K562 (cell line): Measurements from ENCODE around the gene CSRNP2. TPM values are rescaled to one million over a fixed set of nuclear protein-coding genes. Genes with fewer than 3 reads are reported as not detected.

Experiments
- ATAC-seq: fragments of 200-7000 bp; cut with Tn5 transposase; 3 replicates; pipeline ENCODE4 v1.9.1; 2020; ENCODE audit warnings: moderate library complexity
- BruUV-seq: library from RNA; stranded (reverse); fragments of 400-500 nt; replicated peaks from 2 replicates; lab custom pipeline; 2021; lab: Mats Ljungman, UMichigan
- CTCF ChIA-PET: fragments of 300-600 bp; formaldehyde crosslinking; extraction: SDS; loops from one replicate; lab custom pipeline; 2021; ENCODE audit warnings: low intra/inter-chr PET ratio; lab: Yijun Ruan, JAX
- POLR2A ChIA-PET: fragments of 300-600, 350-650 bp; sonication (Branson Sonifier 250); formaldehyde crosslinking; extraction: SDS; loops from one replicate; lab custom pipeline; 2021; ENCODE audit warnings: antibody characterized with exemption, inconsistent platforms; lab: Yijun Ruan, JAX
- DNase-seq, 4 experiments: peaks; one replicate each; pipeline versions ENCODE4 v3.0.0 to v3.0.0-alpha.2; 2011 to 2018; ENCODE audit warnings: low spot score in 3 of 4, mixed read lengths in 3 of 4; ENCODE audit errors: extremely low read depth in 1 of 4
- FAIRE-seq: peaks from 2 replicates; lab custom pipeline; 2011; peaks lifted over from hg19 to GRCh38; lab: Jason Lieb, UNC
- H2AFZ ChIP-seq: 2 replicates; pipeline ENCODE4 v1.6.0; 2011; ENCODE audit warnings: low read depth, low read length, control low read depth, inconsistent platforms
- H3K27ac ChIP-seq: fragments of 200-600 bp; 3 replicates; pipeline ENCODE4 v1.8.0; 2011; ENCODE audit warnings: low read depth, mild to moderate bottlenecking, control low read depth, inconsistent platforms, low read length, moderate library complexity, mixed read lengths; ENCODE audit errors: extremely low read depth
- H3K27me3 ChIP-seq, 2 experiments: fragments of 300-600 bp in 1 of 2; 2 replicates in 1 of 2; 3 replicates in 1 of 2; pipeline versions ENCODE4 v1.6.0 to v1.8.0; 2011; ENCODE audit warnings: inconsistent platforms in 2 of 2, low read length in 2 of 2, mild to moderate bottlenecking in 1 of 2, mixed read lengths in 1 of 2, moderate library complexity in 1 of 2; ENCODE audit not compliant: control insufficient read depth in 2 of 2, insufficient read depth in 2 of 2
- H3K36me3 ChIP-seq: fragments of 300-600 bp; 3 replicates; pipeline ENCODE4 v1.8.0; 2011; ENCODE audit warnings: mild to moderate bottlenecking, low read length, inconsistent platforms; ENCODE audit not compliant: control insufficient read depth, insufficient read depth
- H3K4me1 ChIP-seq, 2 experiments: fragments of 200-600 bp in 1 of 2; replicated peaks in 1 of 2; 2 replicates in 1 of 2; 3 replicates in 1 of 2; pipeline versions ENCODE4 v1.5.1 to v1.8.0; 2011; ENCODE audit warnings: inconsistent platforms in 2 of 2, low read length in 2 of 2, mild to moderate bottlenecking in 1 of 2, mixed read lengths in 1 of 2, moderate library complexity in 1 of 2; ENCODE audit not compliant: control insufficient read depth in 2 of 2, insufficient read depth in 2 of 2
- H3K4me2 ChIP-seq: 2 replicates; pipeline ENCODE4 v1.6.1; 2011; ENCODE audit warnings: low read length, control low read depth, inconsistent platforms, mixed read lengths; ENCODE audit not compliant: insufficient read depth
- H3K4me3 ChIP-seq: fragments of 200-600 bp; sonication (generic), shearing (Covaris generic); 2 replicates; pipeline ENCODE4 v1.5.1; 2016; ENCODE audit warnings: control low read depth, inconsistent platforms
- H3K79me2 ChIP-seq: fragments of 200-600 bp; 3 replicates; pipeline ENCODE4 v1.8.0; 2011; ENCODE audit warnings: low read length, inconsistent platforms; ENCODE audit not compliant: control insufficient read depth, insufficient read depth
- H3K9ac ChIP-seq, 2 experiments: 2 replicates each; pipeline versions ENCODE4 v1.6.0 to v1.6.1; 2011; ENCODE audit warnings: low read depth in 2 of 2, low read length in 2 of 2, control low read depth in 1 of 2, inconsistent platforms in 1 of 2, mild to moderate bottlenecking in 1 of 2, mixed read lengths in 1 of 2; ENCODE audit not compliant: insufficient read depth in 1 of 2
- H3K9me1 ChIP-seq: one replicate; pipeline ENCODE4 v1.6.0; 2011; ENCODE audit warnings: inconsistent platforms, mild to moderate bottlenecking, low read length, moderate library complexity; ENCODE audit not compliant: control insufficient read depth, insufficient read depth
- H3K9me3 ChIP-seq: replicated peaks from 2 replicates; pipeline ENCODE4 v1.5.1; 2011; ENCODE audit warnings: low read depth, low read length, inconsistent platforms; ENCODE audit not compliant: control insufficient read depth, insufficient read depth
- H4K20me1 ChIP-seq: replicated peaks from 2 replicates; pipeline ENCODE4 v1.6.1; 2011; ENCODE audit warnings: low read length, inconsistent platforms, mixed read lengths; ENCODE audit not compliant: control insufficient read depth, insufficient read depth
- ARNT ChIP-seq, 2 experiments: fragments of 450-650 bp; IDR thresholded peaks; 2 replicates each; pipeline ENCODE4 v1.6.1; 2016; ENCODE audit warnings: mild to moderate bottlenecking in 1 of 2
- ELF1 ChIP-seq: fragments of 200-800 bp; sonication (Bioruptor generic); IDR thresholded peaks from 2 replicates; pipeline ENCODE4 v1.6.1; 2016; ENCODE audit warnings: missing genetic modification characterization, missing compliant biosample characterization
- KAT2B ChIP-seq: IDR thresholded peaks from one replicate; pipeline ENCODE4 v1.6.1; 2012; ENCODE audit warnings: low read depth, mild to moderate bottlenecking, control low read depth, inconsistent platforms, low read length, moderate library complexity
- L3MBTL2 ChIP-seq: fragments of 450-650 bp; IDR thresholded peaks from 2 replicates; pipeline ENCODE4 v1.6.1; 2016; ENCODE audit warnings: mild to moderate bottlenecking, moderate library complexity
- NR2C2 ChIP-seq, 2 experiments: fragments of 200-800 bp in 1 of 2; sonication (Bioruptor generic) in 1 of 2; sonication (generic) in 1 of 2; formaldehyde crosslinking in 1 of 2; IDR thresholded peaks; 2 replicates each; pipeline versions ENCODE4 v1.6.1 to v1.8.0; 2016 to 2022; ENCODE audit warnings: mild to moderate bottlenecking in 1 of 2, missing compliant biosample characterization in 1 of 2, missing genetic modification characterization in 1 of 2, missing genetic modification reagents in 1 of 2
- POU5F1 ChIP-seq: fragments of 150-350 bp; IDR thresholded peaks from 2 replicates; pipeline ENCODE4 v1.6.1; 2014; ENCODE audit warnings: borderline replicate concordance, low read length, low read depth, mild to moderate bottlenecking; ENCODE audit not compliant: partially characterized antibody
- TCF7 ChIP-seq: sonication (generic); IDR thresholded peaks from 2 replicates; pipeline ENCODE4 v1.6.1; 2016; ENCODE audit warnings: antibody characterized with exemption, borderline replicate concordance
- ZBTB1 ChIP-seq: sonication (generic); formaldehyde crosslinking; IDR thresholded peaks from 2 replicates; pipeline ENCODE4 v1.8.1; 2023; ENCODE audit warnings: missing genetic modification reagents, low read depth, mild to moderate bottlenecking, borderline replicate concordance
- ZNF589 ChIP-seq: fragments of 200-800 bp; sonication (Bioruptor generic); IDR thresholded peaks from 2 replicates; pipeline ENCODE4 v1.6.1; 2016; ENCODE audit warnings: low read depth, missing genetic modification characterization, missing compliant biosample characterization
- WGBS: fragments of 100-300 bp; shearing (Covaris generic); methylation state at CpG from one replicate; pipeline ENCODE4 v1.1.6; 2016; ENCODE audit warnings: low coverage, mixed read lengths; ENCODE audit not compliant: insufficient coverage; ENCODE audit errors: missing lambda C conversion rate; 5-methylcytosine and 5-hydroxymethylcytosine counted together
- in situ Hi-C: fragments of 300-500 bp; cut with MboI; formaldehyde crosslinking; loops from 4 replicates; pipeline ENCODE4 v1.15.0; 2018; ENCODE audit warnings: inconsistent platforms, mixed read lengths
- intact Hi-C: fragments of 100-400 bp; cut with micrococcal nuclease; formaldehyde crosslinking; loops from 2 replicates; pipeline ENCODE4 v1.14.2; 2022
- polyA plus RNA-seq, 8 experiments: library from polyadenylated mRNA; depleted of rRNA in 4 of 8; stranded (reverse) in 5 of 8; unstranded in 3 of 8; fragments of >200 nt; fragmentation: Nextera tagmentation in 2 of 8; fragmentation: Illumina TruSeq in 1 of 8; extraction: Ambion mirVana in 2 of 8; extraction: Trizol in 1 of 8; gene quantifications; 2 replicates each; pipeline versions ENCODE4 v1.2.1 to v1.2.3, GENCODE V29; 2011 to 2014; ENCODE audit warnings: inconsistent platforms in 1 of 8, missing spikeins in 1 of 8
- total RNA-seq, 7 experiments: library from RNA; depleted of rRNA in 6 of 7; stranded (reverse); fragments of >200 nt in 6 of 7; fragmentation: Illumina TruSeq in 2 of 7; extraction: Trizol in 2 of 7; gene quantifications; 2 replicates each; pipeline versions ENCODE4 v1.2.1 to v1.2.3, GENCODE V29; 2011 to 2021; ENCODE audit warnings: low replicate concordance in 1 of 7
- TF ChIP-seq, protein P1 (sequence below), 2 experiments: IDR thresholded peaks; 2 replicates each; pipeline ENCODE4 v1.6.1; 2011; ENCODE audit warnings: borderline replicate concordance in 1 of 2, control low read depth in 1 of 2, low read depth in 1 of 2, low read length in 1 of 2, mild to moderate bottlenecking in 1 of 2, mixed read lengths in 1 of 2, moderate library complexity in 1 of 2; ENCODE audit not compliant: insufficient read depth in 1 of 2, insufficient read length in 1 of 2, poor library complexity in 1 of 2, severe bottlenecking in 1 of 2; ENCODE audit errors: extremely low read depth in 1 of 2
- TF ChIP-seq, protein P2 (sequence below): fragments of 450-650 bp; IDR thresholded peaks from 2 replicates; pipeline ENCODE4 v1.6.1; 2014; ENCODE audit warnings: low read depth, mild to moderate bottlenecking, moderate library complexity, borderline replicate concordance
- TF ChIP-seq, protein P3 (sequence below): fragments of 450-650 bp; formaldehyde crosslinking; IDR thresholded peaks from 2 replicates; pipeline ENCODE4 v1.4.0; 2022; ENCODE audit warnings: missing genetic modification characterization
- TF ChIP-seq, protein P4 (sequence below), 2 experiments: fragments of 250-450 bp in 1 of 2; fragments of 450-650 bp in 1 of 2; sonication (Bioruptor Pico) in 1 of 2; IDR thresholded peaks; 2 replicates each; pipeline versions ENCODE4 v1.6.1 to v1.8.0; 2016 to 2021; ENCODE audit warnings: mild to moderate bottlenecking in 2 of 2, moderate library complexity in 2 of 2, missing compliant biosample characterization in 1 of 2, missing genetic modification characterization in 1 of 2

CSRNP2 gene
- total and polyA plus RNA-seq, 9 of the 15 experiments (the other 6 are each of a cell fraction or from before 2014, with no cell fraction given), result 1.6 to 13.9 (median 5.9) TPM

DNA sequence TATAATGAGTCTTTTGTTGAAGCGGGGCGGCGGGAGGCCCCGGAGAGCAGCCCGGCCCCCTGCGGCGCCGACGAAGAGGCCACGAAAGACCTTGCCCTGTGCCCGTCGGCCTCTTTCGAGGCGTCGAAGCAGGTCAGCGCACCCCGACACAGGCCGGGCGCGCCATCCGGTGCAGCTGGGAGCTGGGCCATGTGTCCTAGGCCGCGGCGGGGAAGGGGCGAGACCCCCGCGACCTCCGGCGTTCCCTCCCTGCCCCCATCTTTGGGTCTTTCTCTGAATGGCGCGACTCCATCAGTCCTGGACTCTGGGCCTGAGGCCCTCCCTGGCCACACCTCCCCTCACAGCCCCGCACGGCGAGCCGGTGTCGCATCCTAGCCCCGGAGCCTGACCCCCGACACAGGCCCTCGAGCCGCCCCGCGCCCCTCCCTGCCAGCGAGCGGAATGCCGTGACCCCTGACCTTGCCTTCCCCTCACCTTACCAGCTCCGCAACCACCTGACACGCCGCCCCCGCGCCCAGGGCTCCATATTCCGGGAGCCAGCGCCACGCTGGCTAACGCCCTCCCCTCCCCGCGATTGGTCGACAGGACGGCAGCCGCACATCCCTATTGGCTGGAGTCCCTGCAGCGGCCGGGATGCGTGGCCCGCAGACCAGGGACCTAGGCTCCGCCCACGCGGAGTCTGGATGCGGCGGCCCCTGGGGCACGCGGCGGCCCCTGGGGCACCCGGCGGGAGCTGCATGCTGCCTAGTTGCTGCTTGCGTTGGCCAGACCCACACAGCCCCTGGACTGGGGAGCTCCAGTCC is 57.4 kb downstream of the CSRNP2 start, which contains the start of gene SLC11A2:
TSS of gene SLC11A2 (minus strand) at position 549 of the 803 bp plus-strand sequence. CDS start 15,656 bp downstream, outside the sequence.
- WGBS, result under 1% methylated on average over 54 of the region's 74 CpGs
- peaks cover 54% of the 10 kb centered on the region for H3K79me2 ChIP-seq
- CTCF ChIA-PET, result interaction anchor here (0.7 kb wide), 1 partner anchor 244 kb away, joined by 4 read pairs; no protein-coding TSS in a partner anchor
- H4K20me1 ChIP-seq, result no peaks in the 10 kb centered on the region
- peaks cover 32 to 38% of the 10 kb centered on the region in 2 experiments for H3K4me1 ChIP-seq
- H3K9me1 ChIP-seq, result no peaks in the 10 kb centered on the region
- intact Hi-C loops (loop anchor here (2.0 to 5.0 kb wide), 2 partner anchors 37 to 99 kb away; a partner anchor contains a TSS), in situ Hi-C loops (no loop called here)
- ATAC-seq (peak; percentile 91), FAIRE-seq (peak; percentile 82), DNase-seq (peak; percentile 98 to 99 (median 98))
- H3K9ac ChIP-seq, result peak within 1 kb of the TSS; percentile 89 to 95
- no peaks in the 10 kb centered on the region for H3K9me3 ChIP-seq
- no peaks in the 10 kb centered on the region; the same call in 2 of the 3 replicates for H3K36me3 ChIP-seq
- no peaks in the 10 kb centered on the region for H3K27me3 ChIP-seq
- peak within 1 kb of the TSS; percentile 91 for H3K27ac ChIP-seq
- peak within 1 kb of the TSS; percentile 97 for H2AFZ ChIP-seq
- BruUV-seq, result TSS peak; percentile 57
- POLR2A ChIA-PET, result interaction anchor here (0.5 to 2.3 kb wide), 17 partner anchors 9 to 362 kb away, joined by 3 to 12 read pairs (median 4); partner anchors contain the start of genes ATF1, CSRNP2, DAZAP2 and LETMD1
- H3K4me3 ChIP-seq, result peak within 1 kb of the TSS; percentile 66
- peak within 1 kb of the TSS; percentile 87 for H3K4me2 ChIP-seq
- TF ChIP-seq ARNT (IDR thresholded peaks at IDR 0.05), result no peak
- TF ChIP-seq, protein P1, sequence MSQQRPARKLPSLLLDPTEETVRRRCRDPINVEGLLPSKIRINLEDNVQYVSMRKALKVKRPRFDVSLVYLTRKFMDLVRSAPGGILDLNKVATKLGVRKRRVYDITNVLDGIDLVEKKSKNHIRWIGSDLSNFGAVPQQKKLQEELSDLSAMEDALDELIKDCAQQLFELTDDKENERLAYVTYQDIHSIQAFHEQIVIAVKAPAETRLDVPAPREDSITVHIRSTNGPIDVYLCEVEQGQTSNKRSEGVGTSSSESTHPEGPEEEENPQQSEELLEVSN (IDR thresholded peaks at IDR 0.05; ENCODE audit: borderline replicate concordance in 1 of 2, extremely low read depth in 1 of 2, insufficient read depth in 1 of 2, insufficient read length in 1 of 2, low read depth in 1 of 2, low read length in 1 of 2, poor library complexity in 1 of 2, severe bottlenecking in 1 of 2), result peak; percentile 90 to 95
- TF ChIP-seq, protein P2, sequence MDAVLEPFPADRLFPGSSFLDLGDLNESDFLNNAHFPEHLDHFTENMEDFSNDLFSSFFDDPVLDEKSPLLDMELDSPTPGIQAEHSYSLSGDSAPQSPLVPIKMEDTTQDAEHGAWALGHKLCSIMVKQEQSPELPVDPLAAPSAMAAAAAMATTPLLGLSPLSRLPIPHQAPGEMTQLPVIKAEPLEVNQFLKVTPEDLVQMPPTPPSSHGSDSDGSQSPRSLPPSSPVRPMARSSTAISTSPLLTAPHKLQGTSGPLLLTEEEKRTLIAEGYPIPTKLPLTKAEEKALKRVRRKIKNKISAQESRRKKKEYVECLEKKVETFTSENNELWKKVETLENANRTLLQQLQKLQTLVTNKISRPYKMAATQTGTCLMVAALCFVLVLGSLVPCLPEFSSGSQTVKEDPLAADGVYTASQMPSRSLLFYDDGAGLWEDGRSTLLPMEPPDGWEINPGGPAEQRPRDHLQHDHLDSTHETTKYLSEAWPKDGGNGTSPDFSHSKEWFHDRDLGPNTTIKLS, result peak; percentile 82
- peak; percentile 91 for TF ChIP-seq NR2C2 (CRISPR knock-in tag; IDR thresholded peaks at IDR 0.05)
- TF ChIP-seq NR2C2 (tag; IDR thresholded peaks at IDR 0.05), result peak; percentile 97
- peak; percentile 79; the same call in 1 of the 2 replicates for TF ChIP-seq ZBTB1 (CRISPR knock-in tag)
- TF ChIP-seq, protein P3, sequence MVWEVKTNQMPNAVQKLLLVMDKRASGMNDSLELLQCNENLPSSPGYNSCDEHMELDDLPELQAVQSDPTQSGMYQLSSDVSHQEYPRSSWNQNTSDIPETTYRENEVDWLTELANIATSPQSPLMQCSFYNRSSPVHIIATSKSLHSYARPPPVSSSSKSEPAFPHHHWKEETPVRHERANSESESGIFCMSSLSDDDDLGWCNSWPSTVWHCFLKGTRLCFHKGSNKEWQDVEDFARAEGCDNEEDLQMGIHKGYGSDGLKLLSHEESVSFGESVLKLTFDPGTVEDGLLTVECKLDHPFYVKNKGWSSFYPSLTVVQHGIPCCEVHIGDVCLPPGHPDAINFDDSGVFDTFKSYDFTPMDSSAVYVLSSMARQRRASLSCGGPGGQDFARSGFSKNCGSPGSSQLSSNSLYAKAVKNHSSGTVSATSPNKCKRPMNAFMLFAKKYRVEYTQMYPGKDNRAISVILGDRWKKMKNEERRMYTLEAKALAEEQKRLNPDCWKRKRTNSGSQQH, result peak; percentile 64; the same call in 1 of the 2 replicates
- no peak for TF ChIP-seq ELF1 (tag)
- peak; percentile 48; the same call in 1 of the 2 replicates for TF ChIP-seq ZNF589
- TF ChIP-seq, protein P4, sequence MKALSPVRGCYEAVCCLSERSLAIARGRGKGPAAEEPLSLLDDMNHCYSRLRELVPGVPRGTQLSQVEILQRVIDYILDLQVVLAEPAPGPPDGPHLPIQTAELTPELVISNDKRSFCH (CRISPR knock-in tag; IDR thresholded peaks at IDR 0.05), result no peak
- TF ChIP-seq, protein P4 (tag; IDR thresholded peaks at IDR 0.05), result no peak
- TF ChIP-seq POU5F1, result no peak
- peak; percentile 91 for TF ChIP-seq L3MBTL2
- no peak for TF ChIP-seq KAT2B
- 0 out of 2 replicates have a peak, but pooled peaks have one; percentile 15 for TF ChIP-seq TCF7
